Fibroblast of pulmonary artery (primary cell): ENCODE measurements around the gene DOK3.

Experiments
- DNase-seq: peaks from one replicate; pipeline ENCODE4 v3.0.0-alpha.2; 2010; ENCODE audit warnings: low read depth
- H3K4me3 ChIP-seq: replicated peaks from 2 replicates; pipeline ENCODE4 v1.5.1; 2011; ENCODE audit warnings: low read depth, mild to moderate bottlenecking, control low read depth, low read length, moderate library complexity
- CTCF ChIP-seq: IDR thresholded peaks from 2 replicates; pipeline ENCODE4 v1.5.1; 2011; ENCODE audit warnings: mild to moderate bottlenecking, control low read depth, low read length, inconsistent platforms; ENCODE audit errors: missing control alignments

The DOK3 gene

GRCh38 chr5:177466861-177467260, 42.8 kb downstream of the DOK3 start:
- TF ChIP-seq CTCF: no peak
- DNase-seq: no peak
- H3K4me3 ChIP-seq: no peak overlapping the region

DNA sequence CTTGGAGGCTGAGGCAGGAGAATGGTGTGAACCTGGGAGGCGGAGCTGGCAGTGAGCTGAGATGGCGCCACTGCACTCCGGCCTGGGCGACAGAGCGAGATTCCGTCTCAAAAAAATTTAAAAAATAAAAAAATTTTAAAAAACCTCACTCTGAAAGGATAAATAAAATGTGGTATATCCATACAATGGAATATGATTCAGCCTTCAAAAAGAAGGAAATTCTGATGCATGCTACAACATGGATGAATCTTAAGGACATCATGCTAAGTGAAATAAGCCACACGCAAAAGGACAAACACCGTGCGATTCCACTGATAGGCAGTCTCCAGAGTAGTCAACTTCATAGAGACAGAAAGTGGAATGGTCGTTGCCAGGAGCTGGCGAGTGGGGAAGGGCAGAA, 44.6 kb downstream of the DOK3 start:
- TF ChIP-seq CTCF: no peak
- DNase-seq: no peak
- no peak overlapping the region for H3K4me3 ChIP-seq

DNA sequence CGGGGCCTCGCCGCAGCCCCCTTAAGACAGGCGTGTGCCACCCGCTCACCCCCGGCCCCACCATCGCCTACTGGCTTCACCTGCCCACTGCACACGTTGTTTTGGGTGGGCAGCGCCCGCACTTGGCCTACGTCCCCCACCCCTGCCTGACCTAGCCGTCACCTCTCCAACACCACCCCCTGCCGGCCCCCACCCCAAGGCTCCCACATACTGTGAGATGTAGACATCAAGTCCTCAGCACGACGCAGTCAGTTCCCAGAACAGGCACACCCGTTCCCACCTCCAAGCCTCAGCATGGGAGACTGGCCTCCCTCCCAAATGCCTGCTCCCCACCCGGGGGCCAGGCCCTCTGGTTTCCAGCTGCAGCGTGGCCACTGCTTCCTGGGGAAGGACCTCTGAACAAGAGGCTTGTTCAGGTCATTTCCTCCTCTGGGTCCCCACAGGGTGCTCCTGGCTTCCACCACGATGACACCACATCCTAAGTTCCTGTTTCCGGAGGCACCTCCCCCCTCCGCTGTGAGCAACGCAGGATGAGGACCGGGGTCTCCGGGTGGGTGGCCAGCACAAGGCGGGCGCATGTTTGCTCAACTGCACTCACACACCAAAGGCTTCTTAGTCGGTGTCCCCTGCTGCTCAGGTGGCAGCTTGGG, 47.5 kb downstream of the DOK3 start:
- no peak for DNase-seq
- no peak for TF ChIP-seq CTCF
- H3K4me3 ChIP-seq: no peak overlapping the region

DNA sequence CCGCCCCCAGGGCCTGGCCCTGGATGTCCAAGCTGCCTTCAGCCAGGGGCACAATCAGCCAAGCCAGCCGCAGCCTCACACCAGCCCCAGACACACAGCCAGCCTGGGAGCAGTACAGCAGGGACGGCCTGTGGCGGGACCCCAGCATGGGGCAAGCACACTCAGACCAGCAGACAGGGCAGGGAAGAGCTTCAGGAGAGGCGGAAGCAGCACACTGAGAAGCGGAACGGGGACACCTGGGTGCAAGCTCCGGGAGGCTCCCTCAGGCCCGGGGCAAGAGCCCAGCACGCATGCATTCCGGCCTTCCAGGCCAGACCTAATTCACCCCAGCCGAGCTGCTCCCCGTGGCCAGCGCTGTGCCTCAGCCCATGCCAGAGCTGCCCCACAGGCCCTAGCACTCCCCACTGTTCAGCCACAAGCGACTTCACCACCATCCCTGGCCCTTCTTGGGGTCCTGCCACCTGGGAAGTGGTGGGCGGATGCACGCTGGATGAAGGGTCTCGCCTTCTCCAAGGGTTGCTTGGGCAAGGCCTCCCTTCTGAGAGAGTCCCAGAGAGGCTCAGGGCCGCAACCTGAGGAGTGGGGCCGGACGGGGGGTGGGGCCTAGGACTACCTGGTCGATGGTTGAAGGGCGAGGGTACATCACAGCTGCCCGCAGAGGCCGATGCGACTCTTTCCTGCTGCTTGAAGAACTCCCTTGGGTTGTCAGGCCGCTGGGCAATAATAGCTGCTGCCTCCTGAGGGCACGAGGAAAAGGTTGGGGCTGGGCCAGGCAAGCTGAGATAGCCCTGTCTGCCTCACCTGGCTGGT, 49.6 kb downstream of the DOK3 start:
- no peak for DNase-seq
- H3K4me3 ChIP-seq: no peak overlapping the region
- TF ChIP-seq CTCF: no peak

GRCh38 chr5:177459357-177459756, 50.3 kb downstream of the DOK3 start:
- TF ChIP-seq CTCF: no peak
- H3K4me3 ChIP-seq: no peak overlapping the region
- no peak for DNase-seq

DNA sequence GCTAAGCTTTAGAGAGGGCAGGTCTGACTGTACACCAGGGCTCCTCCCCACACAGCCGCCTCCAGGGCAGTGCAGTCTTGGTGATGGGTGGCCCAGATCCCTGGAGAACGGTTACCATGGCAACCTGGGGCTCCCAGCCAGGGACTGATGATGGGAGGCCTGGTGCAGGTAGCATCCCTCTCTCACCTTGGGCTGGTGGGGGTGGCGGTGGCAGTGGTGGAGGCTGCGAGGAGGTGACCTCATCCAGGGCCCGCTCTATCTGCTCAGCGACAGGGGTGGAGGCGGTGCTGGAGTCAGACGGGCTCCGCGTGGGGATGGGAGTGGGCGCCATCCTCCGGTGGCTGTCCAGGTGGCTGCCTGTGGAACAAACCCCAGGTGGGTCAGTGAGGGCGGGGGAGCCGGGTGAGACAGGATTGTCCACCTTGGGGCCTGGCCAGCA, 50.7 kb downstream of the DOK3 start:
- no peak for DNase-seq
- TF ChIP-seq CTCF: no peak
- no peak overlapping the region for H3K4me3 ChIP-seq
